Upper lobe of left lung (tissue), 6 donors: ENCODE results near the gene APH1A. TPM values are rescaled to one million over a fixed set of nuclear protein-coding genes. Genes with fewer than 3 reads are reported as not detected.
"Not testable (repeated sequence)": the region's sequence is repeated elsewhere in the genome, so short reads cannot be mapped to it uniquely, and the experiment has no call there.

Experiments used
- ATAC-seq, 2 donors: fragments of 200-7000 bp; cut with Tn5 transposase; one replicate each; pipeline ENCODE4 v1.9.1; 2022; ENCODE audit warnings: mild to moderate bottlenecking in 2 of 2, moderate library complexity in 2 of 2; ENCODE audit not compliant: low FRiP score in 2 of 2
- DNase-seq, 2 donors: peaks; one replicate each; pipeline ENCODE4 v3.0.0-alpha.2; 2019 to 2020
- H3K27ac ChIP-seq, 4 donors: fragments of 200-600 bp; sonication (generic); one replicate each; pipeline ENCODE4 v1.5.1; 2016 to 2019
- H3K27me3 ChIP-seq, 4 donors: fragments of 200-600 bp; sonication (generic); one replicate each; pipeline ENCODE4 v1.5.1; 2017 to 2019
- H3K36me3 ChIP-seq, 4 donors: fragments of 200-600 bp; sonication (generic); one replicate each; pipeline ENCODE4 v1.5.1; 2016 to 2019
- H3K4me1 ChIP-seq, 4 donors: fragments of 200-600 bp; sonication (generic); one replicate each; pipeline ENCODE4 v1.5.1; 2018 to 2019
- H3K4me3 ChIP-seq, 4 donors: fragments of 200-600 bp; sonication (generic); one replicate each; pipeline ENCODE4 v1.5.1; 2017 to 2019; ENCODE audit warnings: mild to moderate bottlenecking in 2 of 4, moderate library complexity in 1 of 4
- H3K9me3 ChIP-seq, 4 donors: fragments of 200-600 bp; sonication (generic); one replicate each; pipeline ENCODE4 v1.5.1; 2018 to 2019
- EP300 ChIP-seq, 4 donors: sonication (generic); formaldehyde crosslinking; IDR thresholded peaks; one replicate each; pipeline ENCODE4 v1.5.1; 2017; ENCODE audit warnings: antibody characterized with exemption in 4 of 4, control low read depth in 2 of 4
- POLR2A ChIP-seq, 4 donors: fragments of 450-650 bp; IDR thresholded peaks; one replicate each; pipeline ENCODE4 v1.5.1; 2016 to 2017; ENCODE audit warnings: antibody characterized with exemption in 4 of 4, mild to moderate bottlenecking in 2 of 4
- POLR2AphosphoS5 ChIP-seq, 2 donors: sonication (generic); formaldehyde crosslinking; IDR thresholded peaks; one replicate each; pipeline ENCODE4 v1.5.1; 2017; ENCODE audit warnings: antibody characterized with exemption in 2 of 2
- WGBS, 2 donors: methylation state at CpG; one replicate each; pipeline ENCODE4 v1.1.5; 2017 to 2018; 5-methylcytosine and 5-hydroxymethylcytosine counted together
- total RNA-seq, 6 donors: library from RNA; depleted of rRNA in 4 of 6; stranded (reverse); fragments of >200 nt in 4 of 6; gene quantifications; one replicate each; pipeline versions ENCODE4 v1.1.0 to v1.2.1, GENCODE V29; 2016 to 2021
- TF ChIP-seq, protein P1 (sequence below), 6 experiments: fragments of 450-650 bp in 4 of 6; fragments of 200-600 bp in 2 of 6; sonication (generic) in 2 of 6; IDR thresholded peaks; one replicate each; pipeline ENCODE4 v1.5.1; 2016 to 2019; ENCODE audit warnings: antibody characterized with exemption in 6 of 6
- donor health status: DM: no; HTN: no; CAD: no; lungs with moderate emphysema.
- donor health status: DM: no; HTN: yes; CAD: no; lungs with severe emphysema.

Gene APH1A
- total RNA-seq, 6 donors from 2014 or later, result 71.2 to 169 (median 101) TPM

DNA sequence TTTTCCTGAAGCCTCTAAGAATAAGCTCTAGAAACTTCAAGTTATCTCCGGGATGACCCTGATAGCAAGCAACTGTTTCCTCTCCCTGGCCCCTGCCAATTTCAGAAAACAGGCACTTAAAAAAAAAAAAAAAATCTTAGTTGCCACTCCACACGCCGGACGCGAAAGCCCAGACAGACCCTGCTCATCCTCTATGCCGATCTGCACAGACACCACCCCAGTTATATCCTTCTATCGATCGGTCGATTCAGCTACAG, 34.6 kb downstream of the APH1A start:
- Histone ChIP-seq H3K36me3 (peaks cover 0 to 15% (median 2%) of the 10 kb centered on the region in 4 donors), H3K27me3 (no peaks in the 10 kb centered on the region), H3K27ac (peak overlapping the region; percentile 97 to 100 (median 99)), H3K4me1 (peaks cover 9 to 20% (median 17%) of the 10 kb centered on the region in 4 donors), H3K4me3 (peak overlapping the region; percentile 65 to 93 (median 82)), H3K9me3 (no peaks in the 10 kb centered on the region)
- DNase-seq (peak in 1 of 2 donors; percentile 25), ATAC-seq (no peak)
- TF ChIP-seq POLR2AphosphoS5 (IDR thresholded peaks at IDR 0.05) (no peak), EP300 (IDR thresholded peaks at IDR 0.05) (no peak), POLR2A (IDR thresholded peaks at IDR 0.05) (no peak)
- TF ChIP-seq, protein P1, sequence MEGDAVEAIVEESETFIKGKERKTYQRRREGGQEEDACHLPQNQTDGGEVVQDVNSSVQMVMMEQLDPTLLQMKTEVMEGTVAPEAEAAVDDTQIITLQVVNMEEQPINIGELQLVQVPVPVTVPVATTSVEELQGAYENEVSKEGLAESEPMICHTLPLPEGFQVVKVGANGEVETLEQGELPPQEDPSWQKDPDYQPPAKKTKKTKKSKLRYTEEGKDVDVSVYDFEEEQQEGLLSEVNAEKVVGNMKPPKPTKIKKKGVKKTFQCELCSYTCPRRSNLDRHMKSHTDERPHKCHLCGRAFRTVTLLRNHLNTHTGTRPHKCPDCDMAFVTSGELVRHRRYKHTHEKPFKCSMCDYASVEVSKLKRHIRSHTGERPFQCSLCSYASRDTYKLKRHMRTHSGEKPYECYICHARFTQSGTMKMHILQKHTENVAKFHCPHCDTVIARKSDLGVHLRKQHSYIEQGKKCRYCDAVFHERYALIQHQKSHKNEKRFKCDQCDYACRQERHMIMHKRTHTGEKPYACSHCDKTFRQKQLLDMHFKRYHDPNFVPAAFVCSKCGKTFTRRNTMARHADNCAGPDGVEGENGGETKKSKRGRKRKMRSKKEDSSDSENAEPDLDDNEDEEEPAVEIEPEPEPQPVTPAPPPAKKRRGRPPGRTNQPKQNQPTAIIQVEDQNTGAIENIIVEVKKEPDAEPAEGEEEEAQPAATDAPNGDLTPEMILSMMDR (IDR thresholded peaks at IDR 0.05), result no peak
- 0 to 1% methylated on average over 9 of the region's 9 CpGs for WGBS, 2 donors

DNA sequence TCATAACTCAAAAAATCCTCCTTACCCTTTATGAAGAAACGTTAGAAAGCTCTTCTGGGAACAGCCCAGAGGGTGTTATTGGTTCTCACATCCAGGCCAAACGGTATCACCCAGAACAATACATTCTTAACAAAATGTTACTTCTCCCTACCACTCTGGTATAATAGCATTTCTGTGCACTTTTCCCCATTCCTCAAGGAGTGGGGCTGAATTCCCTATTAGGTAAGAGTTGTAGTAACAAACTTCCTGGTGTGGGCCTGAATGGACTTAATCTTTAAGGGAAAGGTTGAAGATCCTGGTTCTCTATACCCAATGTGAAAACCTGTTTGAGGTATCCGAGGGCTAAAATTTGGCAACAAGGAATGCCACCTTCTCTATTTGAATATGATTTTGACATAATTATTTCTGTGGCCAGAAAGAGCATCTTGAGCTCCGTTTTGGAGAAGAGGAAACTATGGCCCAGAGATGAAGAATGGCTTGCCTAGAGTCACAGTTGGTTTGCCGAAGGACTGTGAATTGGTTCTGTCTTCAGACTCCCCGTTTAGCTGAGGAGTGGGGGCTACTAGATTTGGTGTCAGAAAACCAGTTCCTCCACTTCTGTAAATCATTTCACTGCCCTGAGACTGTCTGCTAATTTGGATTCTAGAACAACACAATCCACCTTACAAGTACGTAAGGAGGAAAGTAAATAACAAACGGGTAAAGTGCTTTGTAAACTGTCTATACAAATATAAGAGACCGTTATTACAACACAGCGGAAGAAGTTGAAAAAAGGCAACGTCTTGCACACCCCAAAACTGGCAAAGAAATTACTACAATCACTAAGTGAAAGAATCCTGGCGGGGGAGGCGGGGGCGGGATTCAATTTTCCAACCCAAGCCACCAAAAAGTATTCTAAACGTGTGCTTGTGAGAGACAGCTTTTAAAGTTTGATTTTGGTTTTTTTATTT, 35.2 kb downstream of the APH1A start:
- Histone ChIP-seq H3K36me3 (peaks cover 0 to 21% (median 4%) of the 10 kb centered on the region in 4 donors), H3K27ac (peak overlapping the region; percentile 97 to 100 (median 99)), H3K27me3 (no peaks in the 10 kb centered on the region), H3K4me3 (peak overlapping the region in 3 of 4 donors; percentile 65 to 90 (median 75)), H3K9me3 (no peaks in the 10 kb centered on the region), H3K4me1 (peaks cover 9 to 20% (median 17%) of the 10 kb centered on the region in 4 donors)
- 8 to 9% methylated on average over 15 of the region's 15 CpGs for WGBS, 2 donors
- DNase-seq (peak in 1 of 2 donors; percentile 34), ATAC-seq (peak; percentile 6 to 74)
- TF ChIP-seq EP300 (IDR thresholded peaks at IDR 0.05) (peak in 1 of 4 donors; percentile 46), POLR2AphosphoS5 (IDR thresholded peaks at IDR 0.05) (peak in 1 of 2 donors; percentile 16), POLR2A (IDR thresholded peaks at IDR 0.05) (no peak)
- TF ChIP-seq, protein P1 (IDR thresholded peaks at IDR 0.05), result no peak

DNA sequence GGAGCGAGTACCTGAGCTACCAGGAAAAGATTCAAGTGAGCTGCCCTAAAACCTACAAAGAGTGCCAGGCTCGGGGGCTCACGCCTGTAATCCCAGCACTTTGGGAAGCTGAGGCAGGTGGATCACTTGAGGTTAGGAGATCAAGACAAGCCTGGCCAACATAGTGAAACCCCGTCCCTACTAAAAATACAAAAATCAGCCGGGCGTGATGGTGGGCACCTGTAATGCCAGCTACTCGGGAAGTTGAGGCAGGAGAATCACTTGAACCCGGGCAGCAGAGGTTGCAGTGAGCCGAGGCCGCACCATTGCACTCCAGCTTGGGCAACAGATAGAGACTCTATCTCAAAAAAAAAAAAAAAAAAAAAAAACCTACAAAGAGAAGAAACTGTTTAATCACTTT, 35.9 kb downstream of the APH1A start:
- 81 to 87% methylated on average over 10 of the region's 10 CpGs for WGBS, 2 donors
- H3K27ac ChIP-seq, result peak overlapping the region; percentile 97 to 100 (median 99)
- not testable (repeated sequence) for H3K4me3 ChIP-seq, H3K27me3 ChIP-seq, ATAC-seq, H3K9me3 ChIP-seq, DNase-seq
- peaks cover 9 to 20% (median 17%) of the 10 kb centered on the region in 4 donors for H3K4me1 ChIP-seq
- peaks cover 0 to 28% (median 4%) of the 10 kb centered on the region in 4 donors for H3K36me3 ChIP-seq

DNA sequence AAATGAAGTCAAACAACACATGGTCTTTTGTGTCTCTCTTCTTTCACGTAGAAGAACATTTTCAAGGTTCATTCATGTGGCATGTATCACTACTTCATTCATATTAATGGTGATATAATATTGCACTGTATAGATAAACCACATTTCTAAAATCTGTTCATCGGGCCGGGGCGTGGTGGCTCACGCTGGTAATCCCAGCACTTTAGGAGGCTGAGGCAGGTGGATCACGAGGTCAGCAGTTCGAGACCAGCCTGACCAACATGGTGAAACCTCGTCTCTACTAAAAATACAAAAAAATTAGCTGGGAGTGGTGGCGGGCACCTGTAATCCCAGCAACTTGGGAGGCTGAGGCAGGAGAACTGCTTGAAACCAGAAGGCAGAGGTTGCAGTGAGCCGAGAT, 40.6 kb downstream of the APH1A start:
- WGBS, 2 donors, result 98 to 100% methylated on average over 10 of the region's 10 CpGs
- peaks cover 0 to 67% (median 27%) of the 10 kb centered on the region in 4 donors for H3K36me3 ChIP-seq
- not testable (repeated sequence) for H3K27ac ChIP-seq

DNA sequence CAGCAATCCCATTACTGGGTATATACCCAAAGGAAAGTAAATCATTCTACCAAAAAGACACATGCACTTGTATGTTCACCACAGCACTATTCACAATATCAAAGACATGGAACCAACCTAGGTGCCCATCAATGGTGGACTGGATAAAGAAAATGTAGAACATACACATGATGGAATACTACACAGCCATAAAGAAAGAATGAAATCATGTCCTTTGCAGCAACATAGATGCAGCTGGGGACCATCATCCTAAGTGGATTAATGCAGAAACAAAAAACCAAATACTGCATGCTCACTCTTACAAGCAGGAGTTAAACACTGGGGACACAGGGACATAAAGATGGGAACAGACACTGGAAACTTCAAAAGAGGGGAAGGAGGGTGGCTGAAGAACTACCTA, 41.6 kb downstream of the APH1A start:
- Histone ChIP-seq H3K36me3 (peaks cover 0 to 76% (median 27%) of the 10 kb centered on the region in 4 donors), H3K9me3 (no peaks in the 10 kb centered on the region), H3K4me3 (no peak overlapping the region), H3K27ac (no peak overlapping the region), H3K27me3 (no peaks in the 10 kb centered on the region), H3K4me1 (no peaks in the 10 kb centered on the region)
- TF ChIP-seq POLR2A (IDR thresholded peaks at IDR 0.05), result no peak
- TF ChIP-seq, protein P1 (IDR thresholded peaks at IDR 0.05), result no peak
- TF ChIP-seq POLR2AphosphoS5 (IDR thresholded peaks at IDR 0.05), result no peak
- TF ChIP-seq EP300 (IDR thresholded peaks at IDR 0.05), result no peak
- ATAC-seq (no peak), DNase-seq (no peak)

More for the DNA sequence above, 40.6 kb downstream of the APH1A start:
- not testable (repeated sequence) for DNase-seq, H3K9me3 ChIP-seq, H3K4me1 ChIP-seq, ATAC-seq, H3K27me3 ChIP-seq, H3K4me3 ChIP-seq
